NT2/D1 (cell line): ENCODE measurements around the gene KCNH6.

Source experiments
- DNase-seq: peaks from one replicate; pipeline ENCODE4 v3.0.0-alpha.2; 2011; ENCODE audit warnings: low read depth, low spot score
- H3K27me3 ChIP-seq: 2 replicates; pipeline ENCODE4 v1.6.0; 2011; ENCODE audit warnings: mild to moderate bottlenecking; ENCODE audit not compliant: insufficient read length, insufficient read depth
- H3K36me3 ChIP-seq: 2 replicates; pipeline ENCODE4 v1.6.1; 2011; ENCODE audit warnings: mild to moderate bottlenecking, low read length, mixed read lengths; ENCODE audit not compliant: insufficient read depth, insufficient read length
- H3K4me1 ChIP-seq: 2 replicates; pipeline ENCODE4 v1.5.1; 2011; ENCODE audit not compliant: insufficient read depth, insufficient read length
- H3K4me3 ChIP-seq: 2 replicates; pipeline ENCODE4 v1.5.1; 2011; ENCODE audit warnings: low read depth; ENCODE audit not compliant: insufficient read length
- H3K9ac ChIP-seq: 2 replicates; pipeline ENCODE4 v1.6.0; 2011; ENCODE audit warnings: low read depth; ENCODE audit not compliant: insufficient read length
- H3K9me3 ChIP-seq: 2 replicates; pipeline ENCODE4 v1.5.1; 2011; ENCODE audit warnings: mild to moderate bottlenecking, low read length; ENCODE audit not compliant: insufficient read depth
- SUZ12 ChIP-seq: IDR thresholded peaks from 2 replicates; pipeline ENCODE4 v1.6.1; 2011; ENCODE audit not compliant: insufficient read length, insufficient read depth; ENCODE audit errors: extremely low read depth
- YY1 ChIP-seq: IDR thresholded peaks from 2 replicates; pipeline ENCODE4 v1.6.1; 2011; ENCODE audit not compliant: insufficient read length, insufficient read depth
- ZNF274 ChIP-seq: IDR thresholded peaks from 2 replicates; pipeline ENCODE4 v1.6.1; 2011; ENCODE audit warnings: mild to moderate bottlenecking, low read depth, low read length

Gene KCNH6

DNA sequence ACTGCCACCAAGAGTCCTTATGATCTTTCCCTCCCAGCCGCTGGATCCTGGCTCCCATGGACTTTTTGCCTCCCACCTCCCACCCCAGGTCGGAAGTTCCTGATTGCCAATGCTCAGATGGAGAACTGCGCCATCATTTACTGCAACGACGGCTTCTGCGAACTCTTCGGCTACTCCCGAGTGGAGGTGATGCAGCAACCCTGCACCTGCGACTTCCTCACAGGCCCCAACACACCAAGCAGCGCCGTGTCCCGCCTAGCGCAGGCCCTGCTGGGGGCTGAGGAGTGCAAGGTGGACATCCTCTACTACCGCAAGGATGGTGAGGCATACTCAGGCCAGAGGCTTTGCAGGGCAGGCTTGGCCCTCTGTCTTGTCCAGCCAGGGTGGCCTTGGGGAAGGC, 893 bp downstream of the KCNH6 start:
- no peaks in the 10 kb centered on the region for H3K9me3 ChIP-seq
- no peak overlapping the region for H3K9ac ChIP-seq
- H3K36me3 ChIP-seq = no peaks in the 10 kb centered on the region
- H3K4me1 ChIP-seq = peaks cover 20% of the 10 kb centered on the region
- no peak overlapping the region for H3K4me3 ChIP-seq
- DNase-seq = no peak
- TF ChIP-seq YY1 = no peak
- no peak for TF ChIP-seq SUZ12
- TF ChIP-seq ZNF274 = no peak
- H3K27me3 ChIP-seq = peaks cover 3% of the 10 kb centered on the region

DNA sequence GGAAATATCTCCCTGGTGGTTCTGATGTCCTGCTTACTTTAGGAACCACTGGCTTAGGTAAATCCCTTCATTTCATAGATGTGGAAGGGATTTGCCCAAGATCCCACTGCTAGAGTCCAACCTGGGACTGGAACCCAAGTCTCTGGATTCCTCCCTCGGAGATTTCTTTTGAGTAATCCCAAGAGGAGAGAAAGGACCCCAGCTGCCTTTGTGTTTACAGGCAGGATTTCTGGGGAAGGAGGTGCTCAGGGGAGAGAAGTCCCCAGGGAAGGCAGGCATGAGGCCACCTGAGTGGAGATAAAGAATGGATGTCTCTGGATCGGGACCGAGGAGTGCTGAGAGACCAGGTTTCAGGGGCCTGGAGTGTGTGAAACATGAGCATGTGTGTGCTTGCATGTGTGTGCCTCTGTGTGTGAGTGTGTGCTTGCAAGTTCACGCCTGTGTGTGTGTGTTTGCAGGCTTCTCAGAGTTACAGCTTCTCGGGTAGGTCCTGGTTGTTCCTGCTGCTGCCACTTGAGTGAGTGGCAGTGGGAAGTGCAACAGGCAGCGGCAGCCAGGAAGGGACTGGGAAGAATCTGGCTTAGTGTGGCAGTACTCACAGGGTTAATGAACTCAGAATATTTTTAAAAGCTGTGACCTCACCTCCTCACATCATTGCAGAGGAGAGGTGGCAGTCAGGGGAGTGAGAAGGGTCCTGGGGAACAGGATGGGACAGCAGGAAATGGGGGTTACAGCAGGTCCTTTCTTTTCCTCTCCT, 2.2 kb downstream of the KCNH6 start:
- Histone ChIP-seq H3K9me3 (no peaks in the 10 kb centered on the region), H3K4me3 (no peak overlapping the region), H3K36me3 (no peaks in the 10 kb centered on the region), H3K9ac (peak overlapping the region; percentile 7), H3K27me3 (peaks cover 3% of the 10 kb centered on the region), H3K4me1 (peaks cover 22% of the 10 kb centered on the region)
- TF ChIP-seq ZNF274 (no peak), YY1 (no peak), SUZ12 (no peak)
- no peak for DNase-seq

DNA sequence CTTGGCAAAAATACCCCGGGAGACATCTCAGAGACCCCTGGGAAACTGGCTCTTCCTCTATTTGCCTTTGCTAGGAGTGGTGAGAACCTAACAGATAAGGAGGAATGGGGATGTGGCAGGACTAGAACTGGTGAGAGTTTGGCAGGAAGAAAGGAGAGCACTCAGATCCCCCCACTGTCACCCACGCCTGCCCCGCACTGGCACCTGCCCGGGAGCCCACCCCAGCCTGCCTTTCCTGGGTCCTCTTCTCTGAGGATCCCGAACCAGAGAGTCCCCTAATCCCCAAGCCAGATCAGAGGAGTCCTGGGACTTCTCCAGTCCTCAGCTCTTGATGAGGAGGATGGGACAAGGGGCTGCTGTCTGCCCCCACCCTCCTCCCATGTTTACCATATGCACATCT, 3.7 kb downstream of the KCNH6 start:
- H3K9ac ChIP-seq = no peak overlapping the region
- DNase-seq = no peak

DNA sequence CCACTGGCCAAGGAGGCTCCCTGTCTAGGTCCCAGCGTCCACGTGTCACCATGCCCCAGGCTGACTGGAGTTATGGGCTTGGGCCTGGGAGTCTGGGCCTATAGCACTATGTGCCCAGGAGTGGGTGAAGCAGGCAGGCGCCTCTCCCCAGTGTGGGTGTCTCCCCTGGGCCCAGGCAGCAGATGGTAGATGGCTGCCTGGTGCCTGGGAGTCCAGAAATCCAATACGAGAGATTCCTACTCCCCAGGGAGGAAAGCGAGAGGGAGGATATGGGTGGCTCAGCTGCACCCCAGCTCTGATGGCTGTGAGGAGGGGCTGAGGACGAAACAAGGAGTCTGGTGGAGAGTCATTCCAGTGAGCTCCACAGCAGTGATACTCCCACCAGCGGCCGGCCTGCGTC, 5.0 kb downstream of the KCNH6 start:
- Histone ChIP-seq H3K9me3 (no peaks in the 10 kb centered on the region), H3K9ac (no peak overlapping the region), H3K27me3 (peaks cover 3% of the 10 kb centered on the region), H3K4me3 (no peak overlapping the region), H3K4me1 (peaks cover 18% of the 10 kb centered on the region), H3K36me3 (no peaks in the 10 kb centered on the region)
- DNase-seq = no peak
- no peak for TF ChIP-seq ZNF274
- TF ChIP-seq YY1 = no peak
- TF ChIP-seq SUZ12 = no peak

More for the DNA sequence above, 3.7 kb downstream of the KCNH6 start:
- Histone ChIP-seq H3K9me3 (no peaks in the 10 kb centered on the region), H3K4me1 (peaks cover 22% of the 10 kb centered on the region), H3K36me3 (no peaks in the 10 kb centered on the region), H3K27me3 (peaks cover 3% of the 10 kb centered on the region), H3K4me3 (no peak overlapping the region)
- TF ChIP-seq YY1 (no peak), ZNF274 (no peak), SUZ12 (no peak)

DNA sequence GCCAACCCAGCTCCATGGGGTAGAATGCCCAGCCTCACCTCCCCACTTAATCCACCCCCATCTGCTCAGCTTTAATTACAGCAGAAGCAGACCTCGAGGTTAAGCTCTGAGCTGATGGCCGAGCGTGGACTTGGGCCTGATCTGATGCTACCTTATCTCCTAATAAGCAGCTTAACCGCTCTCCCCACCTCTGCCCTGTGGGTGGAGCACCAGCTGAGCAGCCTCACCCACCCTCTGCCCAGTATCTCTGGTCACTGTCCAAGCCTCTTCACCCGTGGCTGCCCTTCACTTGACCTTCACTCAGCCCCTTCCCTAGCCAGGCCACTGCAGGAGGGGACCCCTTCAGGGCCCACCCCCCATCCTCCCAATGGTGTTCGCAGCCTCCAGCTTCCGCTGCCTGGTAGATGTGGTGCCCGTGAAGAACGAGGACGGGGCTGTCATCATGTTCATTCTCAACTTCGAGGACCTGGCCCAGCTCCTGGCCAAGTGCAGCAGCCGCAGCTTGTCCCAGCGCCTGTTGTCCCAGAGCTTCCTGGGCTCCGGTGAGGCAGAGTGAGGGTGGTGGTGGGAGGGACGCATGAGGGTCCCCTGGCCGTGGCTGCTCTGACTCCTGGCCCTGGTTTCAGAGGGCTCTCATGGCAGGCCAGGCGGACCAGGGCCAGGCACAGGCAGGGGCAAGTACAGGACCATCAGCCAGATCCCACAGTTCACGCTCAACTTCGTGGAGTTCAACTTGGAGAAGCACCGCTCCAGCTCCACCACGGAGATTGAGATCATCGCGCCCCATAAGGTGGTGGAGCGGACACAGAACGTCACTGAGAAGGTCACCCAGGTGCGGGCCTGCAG, 6.8 kb downstream of the KCNH6 start:
- DNase-seq = no peak
- no peak overlapping the region for H3K9ac ChIP-seq
- no peaks in the 10 kb centered on the region for H3K27me3 ChIP-seq
- TF ChIP-seq ZNF274 (no peak), YY1 (no peak), SUZ12 (no peak)
- no peak overlapping the region for H3K4me3 ChIP-seq
- H3K9me3 ChIP-seq = no peaks in the 10 kb centered on the region
- peaks cover 17% of the 10 kb centered on the region for H3K4me1 ChIP-seq
- H3K36me3 ChIP-seq = no peaks in the 10 kb centered on the region

DNA sequence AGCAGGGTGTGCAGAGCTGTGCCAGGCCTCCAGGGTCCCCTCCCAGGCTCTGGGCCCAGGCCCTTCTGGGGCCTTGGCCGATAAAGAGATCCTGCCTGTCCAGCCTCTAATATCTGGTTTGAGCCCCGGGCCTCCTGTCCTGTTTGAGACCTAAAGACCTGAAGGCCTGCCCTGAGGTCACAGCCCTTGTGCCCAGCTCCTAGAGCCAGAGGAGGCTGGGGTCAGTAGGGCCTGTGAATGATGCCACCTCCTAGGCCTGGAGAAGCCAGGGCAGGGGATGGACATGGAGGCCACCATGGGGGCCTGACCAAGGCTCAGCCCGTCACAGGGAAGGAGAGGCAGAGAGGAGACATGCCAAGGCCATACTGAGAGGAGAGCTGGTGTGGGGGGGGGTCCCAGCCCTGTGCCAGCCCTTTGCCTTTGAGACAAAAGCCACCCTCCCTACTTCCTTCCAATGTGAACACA, 7.4 kb downstream of the KCNH6 start:
- no peak for TF ChIP-seq ZNF274
- TF ChIP-seq YY1 = no peak
- TF ChIP-seq SUZ12 = no peak
- H3K4me1 ChIP-seq = peaks cover 13% of the 10 kb centered on the region
- H3K9ac ChIP-seq = no peak overlapping the region
- H3K9me3 ChIP-seq = no peaks in the 10 kb centered on the region
- no peaks in the 10 kb centered on the region for H3K27me3 ChIP-seq
- no peak overlapping the region for H3K4me3 ChIP-seq
- DNase-seq = no peak
- H3K36me3 ChIP-seq = no peaks in the 10 kb centered on the region

- Histone ChIP-seq H3K36me3 (no peaks in the 10 kb centered on the region), H3K9me3 (no peaks in the 10 kb centered on the region), H3K4me1 (peaks cover 12% of the 10 kb centered on the region), H3K4me3 (no peak overlapping the region), H3K27me3 (no peaks in the 10 kb centered on the region), H3K9ac (no peak overlapping the region)
- DNase-seq = no peak
- TF ChIP-seq YY1 = no peak
- TF ChIP-seq ZNF274 = no peak
- no peak for TF ChIP-seq SUZ12
Observed at GRCh38 chr17:63531022-63531965, 8.1 kb downstream of the KCNH6 start.
